Measurements from ENCODE around the gene PHTF2. TPM values are rescaled to one million over a fixed set of nuclear protein-coding genes. Genes with fewer than 3 reads are reported as not detected.

PHTF2 gene
- total RNA-seq, 4 donors from 2014 or later, result 14.2 to 26.2 (median 17.2) TPM

DNA sequence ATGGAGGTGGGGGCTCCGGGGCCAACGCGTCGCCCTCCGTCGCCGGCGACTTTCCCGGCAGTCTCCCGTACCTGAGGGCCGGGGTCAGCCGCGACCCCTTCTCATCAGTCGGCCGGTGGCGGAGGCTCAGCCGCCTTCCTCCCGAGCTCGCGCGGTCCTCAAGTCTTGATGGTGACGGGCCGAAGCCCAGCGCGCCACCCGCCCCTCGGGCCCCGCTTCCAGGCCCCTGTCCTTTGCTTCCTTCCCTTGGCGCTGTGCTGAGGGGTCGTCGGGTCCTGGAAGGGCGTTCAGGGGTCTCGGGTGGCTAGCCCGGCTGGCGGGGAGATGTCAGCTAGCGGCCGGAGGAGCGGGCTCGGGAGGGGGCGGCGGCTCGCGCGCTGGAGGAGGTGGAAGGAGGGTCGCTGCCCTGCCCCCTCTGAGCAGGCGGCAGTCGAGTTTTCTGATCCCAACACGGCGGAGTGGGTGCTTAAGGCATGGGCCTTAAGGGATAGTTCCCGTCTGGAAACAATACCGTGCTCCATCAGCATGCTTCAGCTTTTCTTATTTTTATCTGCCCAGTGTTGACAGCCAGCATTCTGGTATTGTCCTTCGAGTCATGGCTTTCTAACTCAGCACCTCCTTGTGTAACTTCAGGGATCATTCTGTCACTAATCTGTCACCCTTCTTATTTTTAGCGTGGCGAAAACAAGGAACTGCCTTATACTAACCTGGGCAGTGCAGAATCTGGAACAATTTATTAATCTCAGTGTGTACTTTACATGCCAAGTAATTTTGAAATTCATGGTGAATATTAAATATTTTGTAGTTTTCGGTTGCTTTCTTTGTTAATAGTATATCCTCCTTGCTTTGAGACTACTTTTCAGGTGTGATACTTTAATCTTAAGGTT is 748 bp downstream of the PHTF2 start:
- H3K27ac ChIP-seq (replicated peaks in 1 of 4), result peak overlapping the region; percentile 86 to 94 (median 91)
- H3K36me3 ChIP-seq, result peaks cover 0 to 8% (median 2%) of the 10 kb centered on the region in 4 donors
- no peaks in the 10 kb centered on the region for H3K27me3 ChIP-seq
- DNase-seq (ENCODE audit: extremely low spot score), result no peak
- TF ChIP-seq, protein P1, sequence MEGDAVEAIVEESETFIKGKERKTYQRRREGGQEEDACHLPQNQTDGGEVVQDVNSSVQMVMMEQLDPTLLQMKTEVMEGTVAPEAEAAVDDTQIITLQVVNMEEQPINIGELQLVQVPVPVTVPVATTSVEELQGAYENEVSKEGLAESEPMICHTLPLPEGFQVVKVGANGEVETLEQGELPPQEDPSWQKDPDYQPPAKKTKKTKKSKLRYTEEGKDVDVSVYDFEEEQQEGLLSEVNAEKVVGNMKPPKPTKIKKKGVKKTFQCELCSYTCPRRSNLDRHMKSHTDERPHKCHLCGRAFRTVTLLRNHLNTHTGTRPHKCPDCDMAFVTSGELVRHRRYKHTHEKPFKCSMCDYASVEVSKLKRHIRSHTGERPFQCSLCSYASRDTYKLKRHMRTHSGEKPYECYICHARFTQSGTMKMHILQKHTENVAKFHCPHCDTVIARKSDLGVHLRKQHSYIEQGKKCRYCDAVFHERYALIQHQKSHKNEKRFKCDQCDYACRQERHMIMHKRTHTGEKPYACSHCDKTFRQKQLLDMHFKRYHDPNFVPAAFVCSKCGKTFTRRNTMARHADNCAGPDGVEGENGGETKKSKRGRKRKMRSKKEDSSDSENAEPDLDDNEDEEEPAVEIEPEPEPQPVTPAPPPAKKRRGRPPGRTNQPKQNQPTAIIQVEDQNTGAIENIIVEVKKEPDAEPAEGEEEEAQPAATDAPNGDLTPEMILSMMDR (IDR thresholded peaks at IDR 0.05), result no peak
- peak in 1 of 2 donors; percentile 21 for TF ChIP-seq POLR2AphosphoS5 (IDR thresholded peaks at IDR 0.05)
- no peak for TF ChIP-seq POLR2A (IDR thresholded peaks at IDR 0.05; ENCODE audit: low read depth)
- no peak for TF ChIP-seq EP300 (IDR thresholded peaks at IDR 0.05)
- intact Hi-C loops (cut with DNase I), result loop anchor here (10.0 kb wide), 1 partner anchor 265 kb away; the partner anchor contains the start of gene PTPN12
- H3K4me3 ChIP-seq, result peak overlapping the region; percentile 86 to 99 (median 94)
- WGBS, result 3% methylated on average over 13 of the region's 55 CpGs
- no peaks in the 10 kb centered on the region for H3K9me3 ChIP-seq
- H3K4me1 ChIP-seq, result peaks cover 32 to 48% (median 40%) of the 10 kb centered on the region in 4 donors

DNA sequence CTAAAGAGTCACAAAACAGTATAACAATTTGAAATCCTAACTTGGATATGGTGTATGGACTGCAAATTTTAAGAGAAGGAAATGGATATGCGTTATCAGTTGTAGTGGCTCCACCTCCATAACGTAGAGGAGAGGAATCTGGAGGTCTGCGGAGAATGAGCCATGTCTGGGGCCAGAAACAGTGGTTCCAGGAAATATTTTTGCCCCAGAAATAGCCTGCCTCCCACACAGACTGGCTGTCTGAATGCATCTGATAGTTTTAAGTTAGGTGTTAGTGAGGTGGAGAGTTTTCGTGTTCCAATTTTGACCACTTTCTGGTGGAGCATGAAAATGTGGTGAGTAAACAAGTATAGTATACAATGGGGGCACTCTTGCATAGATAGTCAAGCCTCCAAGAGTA is 1.6 kb downstream of the PHTF2 start:
- Histone ChIP-seq H3K4me1 (peaks cover 32 to 40% (median 32%) of the 10 kb centered on the region in 4 donors), H3K27ac (replicated peaks in 1 of 4) (peak overlapping the region in 3 of 4 donors; percentile 90 to 94 (median 92)), H3K9me3 (no peaks in the 10 kb centered on the region), H3K36me3 (peaks cover 0 to 2% (median under 1%) of the 10 kb centered on the region in 4 donors), H3K4me3 (peak overlapping the region; percentile 86 to 99 (median 94)), H3K27me3 (no peaks in the 10 kb centered on the region)
- WGBS, result 30% methylated on average over 4 of the region's 4 CpGs
- intact Hi-C loops (cut with DNase I), result no loop called here
- TF ChIP-seq, protein P1 (IDR thresholded peaks at IDR 0.05), result no peak
- TF ChIP-seq POLR2A (IDR thresholded peaks at IDR 0.05; ENCODE audit: low read depth) (no peak), EP300 (IDR thresholded peaks at IDR 0.05) (no peak)
- no peak for DNase-seq (ENCODE audit: extremely low spot score)

DNA sequence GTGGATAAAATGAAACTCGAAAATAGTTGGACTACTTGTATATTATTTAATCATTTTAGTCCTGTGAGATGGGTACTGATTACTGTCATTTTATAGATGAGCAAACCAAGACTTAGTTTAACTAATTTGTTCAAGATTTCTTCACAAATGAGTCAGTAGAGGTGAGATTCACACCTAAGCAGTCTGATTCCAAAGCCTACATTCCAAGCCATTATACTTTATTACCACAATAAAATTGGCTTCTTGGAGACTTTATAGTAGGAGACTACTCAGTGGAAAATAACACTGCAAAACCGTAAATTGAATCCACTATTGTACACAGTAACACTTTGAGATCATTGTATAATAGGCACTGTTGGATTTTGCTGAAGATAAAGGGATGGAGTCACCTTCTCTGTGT is 2.2 kb downstream of the PHTF2 start:
- no peak for DNase-seq (ENCODE audit: extremely low spot score)
- peaks cover 28 to 37% (median 30%) of the 10 kb centered on the region in 4 donors for H3K4me1 ChIP-seq
- intact Hi-C loops (cut with DNase I), result no loop called here
- TF ChIP-seq, protein P1 (IDR thresholded peaks at IDR 0.05), result no peak
- TF ChIP-seq EP300 (IDR thresholded peaks at IDR 0.05), result no peak
- no peak for TF ChIP-seq POLR2A (IDR thresholded peaks at IDR 0.05; ENCODE audit: low read depth)
- no peak for TF ChIP-seq POLR2AphosphoS5 (IDR thresholded peaks at IDR 0.05)
- no peak overlapping the region for H3K27ac ChIP-seq (replicated peaks in 1 of 4)
- WGBS, result 73% methylated on average over 2 of the region's 2 CpGs
- H3K36me3 ChIP-seq, result no peaks in the 10 kb centered on the region
- H3K4me3 ChIP-seq, result no peak overlapping the region
- peaks cover 0 to 2% (median 0%) of the 10 kb centered on the region in 4 donors for H3K9me3 ChIP-seq
- no peaks in the 10 kb centered on the region for H3K27me3 ChIP-seq

DNA sequence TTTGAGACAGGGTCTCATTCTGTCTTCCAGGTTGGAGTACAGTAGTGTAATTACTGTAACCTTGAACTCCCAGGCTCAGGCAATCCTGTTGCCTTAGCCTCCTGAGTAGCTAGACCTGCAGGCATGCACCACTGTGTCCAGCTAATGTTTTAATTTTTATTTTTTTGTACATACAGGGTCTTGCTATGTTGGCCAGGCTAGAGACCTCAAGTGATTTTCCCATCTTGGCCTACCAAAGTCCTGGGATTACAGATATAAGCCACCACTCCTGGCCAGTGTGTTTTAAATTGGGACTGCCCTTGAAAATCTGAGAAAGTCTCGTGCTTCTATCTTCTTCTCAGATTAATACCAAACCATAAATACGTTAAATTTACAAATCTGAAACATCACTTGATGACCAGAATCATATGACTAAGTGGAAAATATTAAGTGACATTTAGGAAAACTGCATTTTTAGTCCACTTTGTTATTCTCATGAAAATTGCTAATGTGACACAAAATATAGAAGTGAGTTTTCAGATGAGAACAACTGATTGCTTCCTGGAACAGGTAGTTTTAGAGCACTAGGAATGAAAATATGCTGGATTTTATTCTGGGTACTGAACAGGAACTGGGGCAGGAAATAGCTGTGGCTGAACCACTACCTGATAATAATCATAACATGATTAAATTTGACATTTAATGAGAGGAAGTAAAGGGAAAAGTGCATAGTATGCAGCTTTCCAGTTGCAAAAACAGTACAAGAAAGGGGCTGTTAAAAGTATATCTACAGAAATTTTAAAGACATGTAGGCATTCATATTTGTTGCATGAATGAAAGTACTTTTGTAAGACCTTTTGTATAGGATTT is 4.2 kb downstream of the PHTF2 start:
- intact Hi-C loops (cut with DNase I), result no loop called here
- no peak for DNase-seq (ENCODE audit: extremely low spot score)

More for the DNA sequence above, 4.2 kb downstream of the PHTF2 start:
- WGBS, result 84% methylated on average over 2 of the region's 2 CpGs
- Histone ChIP-seq H3K27me3 (no peaks in the 10 kb centered on the region), H3K9me3 (peaks cover 0 to 23% (median 11%) of the 10 kb centered on the region in 4 donors), H3K4me3 (no peak overlapping the region), H3K27ac (replicated peaks in 1 of 4) (no peak overlapping the region), H3K36me3 (no peaks in the 10 kb centered on the region), H3K4me1 (peaks cover 9 to 18% (median 11%) of the 10 kb centered on the region in 4 donors)
- TF ChIP-seq EP300 (IDR thresholded peaks at IDR 0.05) (no peak), POLR2AphosphoS5 (IDR thresholded peaks at IDR 0.05) (no peak), POLR2A (IDR thresholded peaks at IDR 0.05; ENCODE audit: low read depth) (no peak)
- TF ChIP-seq, protein P1 (IDR thresholded peaks at IDR 0.05), result no peak
